DMS114 treated with DMSO at 0.1 percent for 48 hours (cell line): ENCODE data around the gene LRRC3B.
"Not testable (repeated sequence)": the region's sequence is repeated elsewhere in the genome, so short reads cannot be mapped to it uniquely, and the experiment has no call there.

Source experiments
- DNase-seq: peaks from one replicate; lab custom pipeline; 2025; ENCODE audit not compliant: unreplicated experiment; lab: John Stamatoyannopoulos, UW

The LRRC3B gene

GRCh38 chr3:26622621-26623418 lies at the start of gene LRRC3B:
Gene LRRC3B, plus strand, starts transcription at chr3:26622772. Its CDS starts 86,901 bp downstream, at chr3:26709673.
- DNase-seq: no peak

GRCh38 chr3:26574766-26575165 lies 47.8 kb upstream of the LRRC3B start:
- no peak for DNase-seq

- DNase-seq: no peak
These were observed 43.5 kb upstream of the LRRC3B start for GRCh38 chr3:26579116-26579515.

GRCh38 chr3:26587571-26587970 lies 35.0 kb upstream of the LRRC3B start:
- no peak for DNase-seq

- DNase-seq: no peak
These were observed 33.6 kb upstream of the LRRC3B start for GRCh38 chr3:26588931-26589330.

- DNase-seq: no peak
These were observed 32.9 kb upstream of the LRRC3B start for GRCh38 chr3:26589678-26590077.

- no peak for DNase-seq
These were observed 31.6 kb upstream of the LRRC3B start for GRCh38 chr3:26590919-26591484.

- DNase-seq: no peak
These were observed 30.6 kb upstream of the LRRC3B start for GRCh38 chr3:26591926-26592325.

DNA sequence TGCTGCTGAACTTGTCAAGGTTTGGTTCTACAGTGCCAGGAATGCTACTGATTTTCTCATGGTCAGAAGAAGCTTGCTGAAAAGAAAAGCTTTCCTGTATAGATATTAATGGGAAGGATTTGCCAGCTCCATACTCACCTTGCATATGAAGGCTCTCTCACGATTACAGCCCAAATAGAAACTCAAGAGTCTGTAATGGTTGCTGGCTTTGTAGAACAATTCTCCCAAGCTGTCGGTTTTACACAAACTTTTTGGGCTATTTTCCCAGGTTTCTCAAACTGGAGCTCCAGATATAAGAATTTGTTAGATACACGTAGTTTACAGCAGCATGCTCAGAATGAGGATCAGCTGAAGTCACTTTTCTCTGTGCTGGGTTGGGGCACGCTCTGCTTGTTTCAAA lies 30.1 kb upstream of the LRRC3B start:
- DNase-seq: no peak

DNA sequence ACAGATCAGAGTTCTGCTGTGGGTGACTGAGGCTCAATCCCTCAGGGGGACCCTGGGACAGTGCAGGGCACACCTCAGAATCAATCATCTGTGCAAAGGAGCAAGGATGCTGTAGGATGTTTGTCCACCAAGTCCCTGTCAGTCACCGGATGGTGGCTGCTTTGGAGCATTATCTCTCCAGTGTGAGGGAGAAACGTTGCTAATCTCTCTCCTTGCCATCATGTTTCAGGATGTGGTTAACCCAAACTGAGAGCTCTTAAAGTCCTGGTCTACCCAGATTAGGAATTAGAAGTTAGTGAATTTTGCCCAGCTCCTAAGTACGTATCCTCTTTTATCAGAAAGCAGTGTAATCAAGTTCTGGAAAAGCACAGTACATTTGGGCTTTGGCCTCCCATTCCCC lies 26.2 kb upstream of the LRRC3B start:
- DNase-seq: no peak

GRCh38 chr3:26603311-26603710 lies 19.3 kb upstream of the LRRC3B start:
- not testable (repeated sequence) for DNase-seq

DNA sequence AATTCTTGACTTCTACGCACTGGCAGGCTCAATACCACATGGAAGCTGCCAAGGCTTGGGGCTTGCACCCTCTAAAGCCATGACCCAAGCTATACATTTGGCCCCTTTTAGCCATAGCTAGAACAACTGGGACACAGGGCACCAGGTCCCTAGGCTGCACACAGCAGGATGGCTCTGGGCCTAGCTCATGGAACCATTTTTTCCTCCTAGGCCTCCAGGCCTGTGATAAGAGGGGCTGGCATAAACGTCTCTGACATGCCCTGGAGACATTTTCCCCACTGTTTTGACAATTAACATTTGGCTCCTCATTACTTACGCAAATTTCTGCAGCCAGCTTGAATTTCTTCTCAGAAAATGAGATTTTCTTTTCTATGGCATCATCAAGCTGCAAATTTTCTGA lies 18.8 kb upstream of the LRRC3B start:
- not testable (repeated sequence) for DNase-seq

DNA sequence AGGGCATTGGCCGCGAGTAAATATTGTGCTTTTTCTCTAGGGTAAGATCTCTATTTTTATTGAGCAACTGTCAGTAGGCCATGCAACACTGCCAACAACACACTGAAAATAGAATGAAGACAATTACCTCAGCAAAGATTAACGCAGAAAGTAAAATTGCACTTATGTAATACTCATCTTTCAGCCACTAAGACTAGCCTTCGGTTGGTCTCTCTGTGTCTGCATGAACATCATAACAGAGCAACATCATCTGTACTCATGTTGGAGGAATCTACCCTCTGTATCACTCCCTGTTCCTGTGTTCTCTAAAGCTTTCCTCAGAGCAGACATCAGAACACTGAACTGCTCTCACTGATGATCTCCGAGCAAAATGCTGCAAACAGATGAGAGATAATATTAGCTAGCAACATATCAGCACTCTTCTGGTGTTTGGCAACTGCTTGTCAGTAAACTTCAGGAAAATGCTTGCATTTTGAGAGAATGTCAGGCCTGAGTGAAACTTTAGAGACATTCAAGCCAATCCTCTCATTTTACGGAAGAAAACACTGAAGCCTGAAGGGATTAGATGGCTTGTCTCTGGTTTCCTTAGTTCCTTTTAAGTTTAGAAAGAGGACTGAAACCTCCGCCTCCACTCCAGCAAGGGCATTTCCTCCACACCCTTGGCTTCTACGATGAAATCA lies 8.4 kb upstream of the LRRC3B start:
- no peak for DNase-seq

DNA sequence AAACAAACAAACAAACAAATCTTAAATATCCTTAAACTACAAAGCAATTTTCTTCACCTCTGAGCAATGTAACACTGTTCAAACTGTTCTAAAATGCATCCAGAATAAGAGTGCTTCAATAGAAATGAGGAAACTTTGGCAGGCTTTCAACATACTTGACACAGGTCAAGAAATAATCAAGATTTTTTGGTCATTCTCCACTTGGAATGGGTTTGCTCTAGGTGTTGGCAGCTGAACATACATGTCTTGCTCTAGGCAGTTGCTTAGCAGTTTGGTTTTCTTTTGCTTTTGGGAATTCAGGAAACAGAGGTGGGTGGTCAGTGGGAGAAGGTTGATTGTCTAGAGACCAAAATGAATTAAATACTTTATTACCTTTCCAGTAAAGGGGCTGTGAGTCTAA lies 1.4 kb upstream of the LRRC3B start:
- no peak for DNase-seq

GRCh38 chr3:26621906-26622620 lies 509 bp upstream of the LRRC3B start:
- DNase-seq: no peak

- no peak for DNase-seq
These were observed 1.0 kb downstream of the LRRC3B start for GRCh38 chr3:26623419-26624208.

DNA sequence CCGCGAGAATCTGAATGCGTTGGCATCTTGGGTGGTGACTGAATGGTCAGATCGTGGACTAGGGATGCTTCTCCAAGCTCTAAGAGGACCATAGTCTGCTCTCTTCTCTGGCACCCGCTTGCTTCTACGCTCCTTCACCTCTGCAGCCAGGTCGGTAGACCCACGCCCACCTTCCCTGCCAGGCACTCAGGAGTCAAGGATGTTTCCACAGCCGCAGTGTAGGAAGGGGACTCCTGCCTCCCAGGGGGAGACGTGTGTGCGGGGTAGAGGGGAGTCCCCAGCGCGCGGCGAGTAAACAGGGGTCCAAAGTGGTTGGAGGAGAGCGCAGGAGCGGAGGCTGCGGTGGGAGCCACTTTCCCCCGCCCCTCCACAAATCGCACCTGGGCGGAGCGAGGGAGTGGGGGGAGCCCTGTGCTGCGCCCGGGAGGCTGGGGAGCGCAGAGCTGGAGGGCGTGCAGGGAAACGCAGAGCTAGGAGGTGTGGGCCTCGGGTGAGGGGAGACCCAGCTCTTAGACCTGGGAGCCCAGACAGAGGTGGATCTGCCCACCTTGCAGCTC lies 1.7 kb downstream of the LRRC3B start:
- no peak for DNase-seq

- DNase-seq: no peak
These were observed 2.6 kb downstream of the LRRC3B start for GRCh38 chr3:26625187-26625586.

DNA sequence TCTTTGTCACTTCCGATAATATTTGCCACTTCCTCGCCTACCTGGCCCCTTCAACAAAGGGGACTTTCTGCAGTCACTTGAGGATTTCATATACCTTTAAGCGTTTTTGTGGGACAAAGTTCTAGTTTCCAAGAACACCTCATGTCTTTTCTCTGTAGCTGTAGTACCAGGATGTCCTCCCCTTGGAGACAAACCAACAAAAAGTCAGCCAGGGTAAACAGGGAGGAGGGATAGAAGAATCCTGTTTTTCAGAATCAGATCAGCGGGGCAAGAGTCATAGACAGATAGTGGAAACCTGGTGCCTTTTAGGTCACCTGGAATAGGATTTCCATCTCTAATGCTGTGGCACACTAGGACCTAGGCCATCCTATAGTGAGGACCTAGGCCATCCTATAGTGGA lies 4.5 kb downstream of the LRRC3B start:
- no peak for DNase-seq

- DNase-seq: no peak
These were observed 6.3 kb downstream of the LRRC3B start for GRCh38 chr3:26628915-26629314.
